ENCODE results near the gene RC3H2.

GRCh38 chr9:122951056-122951455 lies 45.9 kb upstream of the RC3H2 start:
- TF ChIP-seq CTCF (IDR thresholded peaks at IDR 0.05; ENCODE audit: poor library complexity) (no peak), EZH2 (IDR thresholded peaks at IDR 0.05; ENCODE audit: borderline replicate concordance) (no peak)

Measured in hepatocyte (in vitro differentiated cells).